DND-41 (cell line): ENCODE results near the gene TDRD12.

Experiments used
- ATAC-seq: fragments of 200-7000 bp; cut with Tn5 transposase; 3 replicates; pipeline ENCODE4 v1.9.1; 2021; ENCODE audit warnings: low read depth; ENCODE audit not compliant: insufficient read depth
- DNase-seq: peaks from one replicate; pipeline ENCODE4 v3.0.0-alpha.2; 2020
- H2AFZ ChIP-seq: 2 replicates; pipeline ENCODE4 v1.6.0; 2012; ENCODE audit warnings: low read depth, low read length
- H3K27ac ChIP-seq: 2 replicates; pipeline ENCODE4 v1.5.1; 2012; ENCODE audit warnings: low read length, inconsistent platforms
- H3K27me3 ChIP-seq: fragments of 200-600 bp; sonication (generic); 2 replicates; pipeline ENCODE4 v1.6.0; 2012; ENCODE audit warnings: low read length, mild to moderate bottlenecking, inconsistent platforms; ENCODE audit not compliant: insufficient read depth, poor library complexity
- H3K36me3 ChIP-seq: 2 replicates; pipeline ENCODE4 v1.5.1; 2012; ENCODE audit warnings: low read length, inconsistent platforms; ENCODE audit not compliant: insufficient read depth
- H3K4me1 ChIP-seq: 2 replicates; pipeline ENCODE4 v1.5.1; 2012; ENCODE audit warnings: mild to moderate bottlenecking, low read length; ENCODE audit not compliant: insufficient read depth
- H3K4me2 ChIP-seq: 2 replicates; pipeline ENCODE4 v1.6.0; 2012; ENCODE audit warnings: mild to moderate bottlenecking, moderate library complexity, low read length, inconsistent platforms; ENCODE audit not compliant: insufficient read depth
- H3K4me3 ChIP-seq, 2 experiments: fragments of 200-600 bp in 1 of 2; shearing (Covaris generic) in 1 of 2; 2 replicates each; pipeline ENCODE4 v1.5.1; 2012 to 2016; ENCODE audit warnings: inconsistent platforms in 2 of 2, low read length in 2 of 2, mild to moderate bottlenecking in 2 of 2, low read depth in 1 of 2, moderate library complexity in 1 of 2
- H3K79me2 ChIP-seq: 2 replicates; pipeline ENCODE4 v1.6.0; 2012; ENCODE audit warnings: low read length, inconsistent platforms; ENCODE audit not compliant: insufficient read depth
- H3K9ac ChIP-seq: 2 replicates; pipeline ENCODE4 v1.6.0; 2012; ENCODE audit warnings: low read depth, mild to moderate bottlenecking, inconsistent platforms, low read length, moderate library complexity
- H3K9me3 ChIP-seq: 2 replicates; pipeline ENCODE4 v1.5.1; 2012; ENCODE audit warnings: low read length, moderate library complexity, mild to moderate bottlenecking, inconsistent platforms; ENCODE audit not compliant: insufficient read depth, severe bottlenecking
- H4K20me1 ChIP-seq: 2 replicates; pipeline ENCODE4 v1.6.0; 2012; ENCODE audit warnings: low read length; ENCODE audit not compliant: insufficient read depth
- EZH2 ChIP-seq: IDR thresholded peaks from 3 replicates; pipeline ENCODE4 v1.6.1; 2012; ENCODE audit warnings: borderline replicate concordance, low read depth, mild to moderate bottlenecking, moderate library complexity, low read length, inconsistent platforms; ENCODE audit not compliant: severe bottlenecking
- TF ChIP-seq, protein P1 (sequence below): IDR thresholded peaks from 2 replicates; pipeline ENCODE4 v1.5.1; 2012; ENCODE audit warnings: borderline replicate concordance, low read length, moderate library complexity, mild to moderate bottlenecking; ENCODE audit not compliant: poor library complexity, severe bottlenecking; ENCODE audit errors: extremely low read depth

TDRD12 gene

DNA sequence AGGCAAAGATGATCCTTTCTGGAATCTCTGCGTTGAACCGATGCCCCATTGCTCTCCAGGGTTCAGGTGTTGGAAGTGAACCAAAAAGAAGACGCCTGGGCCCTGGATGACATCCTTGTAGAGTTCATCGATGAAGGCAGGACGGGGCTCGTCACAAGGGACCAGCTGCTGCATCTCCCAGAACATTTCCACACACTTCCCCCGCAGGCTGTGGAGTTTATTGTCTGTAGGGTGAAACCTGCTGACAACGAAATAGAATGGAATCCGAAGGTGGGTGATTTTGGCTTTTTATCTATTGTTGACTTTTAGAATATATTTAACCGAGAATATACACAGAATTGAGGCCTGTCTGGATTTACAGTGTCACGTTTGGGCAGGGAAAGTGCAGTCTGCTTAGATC lies 91.6 kb downstream of the TDRD12 start:
- Histone ChIP-seq H3K9ac (no peak overlapping the region), H3K4me3 (no peak overlapping the region), H3K79me2 (no peaks in the 10 kb centered on the region), H2AFZ (no peak overlapping the region), H3K9me3 (no peaks in the 10 kb centered on the region), H3K4me1 (no peaks in the 10 kb centered on the region), H3K27ac (no peak overlapping the region), H4K20me1 (no peaks in the 10 kb centered on the region), H3K27me3 (peaks cover 8% of the 10 kb centered on the region), H3K36me3 (no peaks in the 10 kb centered on the region), H3K4me2 (no peak overlapping the region)
- ATAC-seq (no peak), DNase-seq (no peak)
- TF ChIP-seq EZH2 = no peak
- TF ChIP-seq, protein P1, sequence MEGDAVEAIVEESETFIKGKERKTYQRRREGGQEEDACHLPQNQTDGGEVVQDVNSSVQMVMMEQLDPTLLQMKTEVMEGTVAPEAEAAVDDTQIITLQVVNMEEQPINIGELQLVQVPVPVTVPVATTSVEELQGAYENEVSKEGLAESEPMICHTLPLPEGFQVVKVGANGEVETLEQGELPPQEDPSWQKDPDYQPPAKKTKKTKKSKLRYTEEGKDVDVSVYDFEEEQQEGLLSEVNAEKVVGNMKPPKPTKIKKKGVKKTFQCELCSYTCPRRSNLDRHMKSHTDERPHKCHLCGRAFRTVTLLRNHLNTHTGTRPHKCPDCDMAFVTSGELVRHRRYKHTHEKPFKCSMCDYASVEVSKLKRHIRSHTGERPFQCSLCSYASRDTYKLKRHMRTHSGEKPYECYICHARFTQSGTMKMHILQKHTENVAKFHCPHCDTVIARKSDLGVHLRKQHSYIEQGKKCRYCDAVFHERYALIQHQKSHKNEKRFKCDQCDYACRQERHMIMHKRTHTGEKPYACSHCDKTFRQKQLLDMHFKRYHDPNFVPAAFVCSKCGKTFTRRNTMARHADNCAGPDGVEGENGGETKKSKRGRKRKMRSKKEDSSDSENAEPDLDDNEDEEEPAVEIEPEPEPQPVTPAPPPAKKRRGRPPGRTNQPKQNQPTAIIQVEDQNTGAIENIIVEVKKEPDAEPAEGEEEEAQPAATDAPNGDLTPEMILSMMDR = no peak

DNA sequence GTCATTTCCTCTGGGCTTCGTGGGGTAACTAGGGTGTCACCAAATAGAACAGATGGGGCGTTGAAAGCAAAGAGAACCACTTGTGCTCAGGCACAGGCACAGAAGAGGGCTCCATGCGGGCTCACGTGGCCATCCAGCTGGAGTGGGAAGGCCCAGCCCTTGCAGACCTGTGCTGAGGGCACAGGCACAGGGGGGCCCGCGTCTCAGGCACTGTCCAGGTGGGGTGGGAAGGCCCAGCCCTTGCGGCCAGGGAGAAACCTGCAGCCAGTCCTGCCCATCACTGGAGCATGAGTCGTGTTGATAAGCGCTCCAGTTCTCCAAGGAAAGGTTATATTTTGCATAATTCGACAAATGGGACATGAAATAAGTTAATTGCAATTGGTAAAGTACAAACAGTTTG lies 92.5 kb downstream of the TDRD12 start:
- no peak overlapping the region for H2AFZ ChIP-seq
- ATAC-seq (no peak), DNase-seq (no peak)
- H3K4me1 ChIP-seq = no peaks in the 10 kb centered on the region
- peaks cover 8% of the 10 kb centered on the region for H3K27me3 ChIP-seq
- no peaks in the 10 kb centered on the region for H3K9me3 ChIP-seq
- H3K4me2 ChIP-seq = no peak overlapping the region
- no peaks in the 10 kb centered on the region for H3K36me3 ChIP-seq
- no peak overlapping the region for H3K9ac ChIP-seq
- no peaks in the 10 kb centered on the region for H3K79me2 ChIP-seq
- TF ChIP-seq, protein P1 = no peak
- no peak for TF ChIP-seq EZH2
- H4K20me1 ChIP-seq = no peaks in the 10 kb centered on the region
- H3K4me3 ChIP-seq = no peak overlapping the region
- no peak overlapping the region for H3K27ac ChIP-seq

DNA sequence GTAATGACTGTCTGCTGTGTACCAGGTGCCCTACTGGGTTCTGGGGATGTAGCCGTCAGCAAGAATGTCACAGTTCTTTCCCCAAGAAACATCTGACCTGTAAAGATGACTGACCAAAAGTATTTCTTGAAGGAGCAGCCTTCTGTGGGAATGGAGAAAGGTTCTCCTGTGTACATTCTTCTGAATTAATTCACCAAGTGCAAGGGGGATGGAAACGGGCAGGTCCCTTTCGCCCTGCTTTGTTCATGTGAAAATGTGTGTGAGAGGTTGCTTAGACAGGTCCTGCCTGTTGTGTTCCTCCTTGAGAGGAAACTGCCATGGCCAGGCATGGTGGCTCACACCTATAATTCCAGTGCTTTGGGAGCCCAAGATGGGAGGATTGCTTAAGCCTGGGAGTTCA lies 93.0 kb downstream of the TDRD12 start:
- TF ChIP-seq, protein P1 = no peak
- no peak for TF ChIP-seq EZH2
- no peak for ATAC-seq
- H3K9me3 ChIP-seq = no peaks in the 10 kb centered on the region
- no peaks in the 10 kb centered on the region for H4K20me1 ChIP-seq
- no peak overlapping the region for H3K9ac ChIP-seq
- H3K27me3 ChIP-seq = peaks cover 8% of the 10 kb centered on the region
- H2AFZ ChIP-seq = no peak overlapping the region
- no peaks in the 10 kb centered on the region for H3K79me2 ChIP-seq
- H3K4me3 ChIP-seq = no peak overlapping the region
- no peak overlapping the region for H3K27ac ChIP-seq
- H3K4me2 ChIP-seq = no peak overlapping the region
- H3K4me1 ChIP-seq = no peaks in the 10 kb centered on the region
- no peak for DNase-seq
- H3K36me3 ChIP-seq = no peaks in the 10 kb centered on the region
